GM19468 (cell line): ENCODE data around the gene DEPDC1B.
"Not testable (repeated sequence)": the region's sequence is repeated elsewhere in the genome, so short reads cannot be mapped to it uniquely, and the experiment has no call there.

Source experiments
- ATAC-seq: cut with Tn5 transposase; IDR thresholded peaks from one replicate; pipeline ENCODE4 v1.9.1; 2021; ENCODE audit warnings: mild to moderate bottlenecking, moderate library complexity, moderate number of reproducible peaks; ENCODE audit not compliant: unreplicated experiment; ENCODE audit errors: extremely low read depth

Gene DEPDC1B

GRCh38 chr5:60700416-60700757 lies 421 bp upstream of the DEPDC1B start:
- ATAC-seq, result peak; percentile 4

GRCh38 chr5:60699288-60699608 lies 718 bp downstream of the DEPDC1B start:
- ATAC-seq, result peak; percentile 12

GRCh38 chr5:60698336-60698735 lies 1.6 kb downstream of the DEPDC1B start:
- ATAC-seq, result no peak

GRCh38 chr5:60690326-60690725 lies 9.6 kb downstream of the DEPDC1B start:
- no peak for ATAC-seq

GRCh38 chr5:60688980-60689379 lies 11.0 kb downstream of the DEPDC1B start:
- ATAC-seq, result no peak

- ATAC-seq, result peak; percentile 82
These were observed 11.8 kb downstream of the DEPDC1B start for GRCh38 chr5:60687927-60688720.

- no peak for ATAC-seq
These were observed 13.8 kb downstream of the DEPDC1B start for GRCh38 chr5:60686157-60686556.

GRCh38 chr5:60685700-60686099 lies 14.3 kb downstream of the DEPDC1B start:
- no peak for ATAC-seq

GRCh38 chr5:60685028-60685427 lies 14.9 kb downstream of the DEPDC1B start:
- no peak for ATAC-seq

GRCh38 chr5:60682007-60682406 lies 18.0 kb downstream of the DEPDC1B start:
- not testable (repeated sequence) for ATAC-seq

GRCh38 chr5:60679816-60680215 lies 20.1 kb downstream of the DEPDC1B start:
- no peak for ATAC-seq

GRCh38 chr5:60677850-60678664 lies 21.9 kb downstream of the DEPDC1B start:
- no peak for ATAC-seq

- ATAC-seq, result no peak
These were observed 24.7 kb downstream of the DEPDC1B start for GRCh38 chr5:60675286-60675685.

GRCh38 chr5:60674251-60675069 lies 25.5 kb downstream of the DEPDC1B start:
- ATAC-seq, result no peak

- no peak for ATAC-seq
These were observed 26.6 kb downstream of the DEPDC1B start for GRCh38 chr5:60673334-60673733.

- ATAC-seq, result no peak
These were observed 27.2 kb downstream of the DEPDC1B start for GRCh38 chr5:60672693-60673264.

- ATAC-seq, result no peak
These were observed 27.9 kb downstream of the DEPDC1B start for GRCh38 chr5:60671899-60672692.

- ATAC-seq, result no peak
These were observed 29.2 kb downstream of the DEPDC1B start for GRCh38 chr5:60670749-60671148.

- no peak for ATAC-seq
These were observed 31.2 kb downstream of the DEPDC1B start for GRCh38 chr5:60668686-60669304.
